ENCODE data around the gene ARID5A.
"Not testable (repeated sequence)": the region's sequence is repeated elsewhere in the genome, so short reads cannot be mapped to it uniquely, and the experiment has no call there.

ARID5A gene

DNA sequence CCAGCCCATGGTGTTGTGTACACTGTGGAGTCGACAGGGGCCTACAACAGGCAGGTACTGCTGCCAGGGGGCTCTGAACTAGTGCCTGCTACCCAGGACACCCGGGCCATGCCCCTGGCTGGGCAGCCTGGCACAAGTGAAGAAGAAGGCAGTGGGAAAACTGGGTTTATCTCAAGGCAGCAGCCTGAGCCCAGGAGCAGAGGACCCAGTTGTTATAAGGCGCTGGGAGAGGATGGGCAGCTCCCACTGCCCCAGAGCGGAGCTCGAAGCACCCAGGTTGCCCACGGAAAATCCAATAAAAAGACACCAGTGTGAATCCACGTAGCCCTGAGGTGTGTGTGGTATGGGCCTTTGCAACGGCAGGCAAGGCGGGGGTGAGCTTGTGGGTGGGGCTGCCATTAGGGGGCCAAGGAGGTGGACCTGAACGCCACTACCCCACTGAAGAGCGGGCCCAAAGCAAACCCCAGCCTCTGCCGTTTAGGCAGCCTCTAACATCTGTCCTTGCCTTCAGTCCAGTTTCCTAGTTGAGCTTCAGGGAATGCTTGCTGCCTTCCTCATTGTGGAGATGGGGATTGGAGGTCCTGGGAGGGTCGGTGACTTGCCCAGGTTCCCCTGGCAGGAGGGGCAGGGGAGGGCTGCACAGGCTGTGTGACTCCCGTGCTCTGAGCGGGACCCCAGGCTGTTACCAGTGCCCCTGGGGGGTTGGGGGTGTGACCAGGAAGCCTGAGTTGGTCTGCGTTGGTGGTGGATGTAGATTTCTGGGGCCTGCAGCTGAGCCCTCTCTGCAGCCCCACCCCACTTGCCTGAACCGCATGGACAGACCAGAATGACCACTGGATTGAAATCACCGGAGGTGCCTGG, 16.0 kb downstream of the ARID5A start:
- no peak overlapping the region for H3K4me3 ChIP-seq (ENCODE audit: control insufficient read depth, low read depth, low read length)
- no peak for DNase-seq (ENCODE audit: low read depth)
- TF ChIP-seq, protein P1, sequence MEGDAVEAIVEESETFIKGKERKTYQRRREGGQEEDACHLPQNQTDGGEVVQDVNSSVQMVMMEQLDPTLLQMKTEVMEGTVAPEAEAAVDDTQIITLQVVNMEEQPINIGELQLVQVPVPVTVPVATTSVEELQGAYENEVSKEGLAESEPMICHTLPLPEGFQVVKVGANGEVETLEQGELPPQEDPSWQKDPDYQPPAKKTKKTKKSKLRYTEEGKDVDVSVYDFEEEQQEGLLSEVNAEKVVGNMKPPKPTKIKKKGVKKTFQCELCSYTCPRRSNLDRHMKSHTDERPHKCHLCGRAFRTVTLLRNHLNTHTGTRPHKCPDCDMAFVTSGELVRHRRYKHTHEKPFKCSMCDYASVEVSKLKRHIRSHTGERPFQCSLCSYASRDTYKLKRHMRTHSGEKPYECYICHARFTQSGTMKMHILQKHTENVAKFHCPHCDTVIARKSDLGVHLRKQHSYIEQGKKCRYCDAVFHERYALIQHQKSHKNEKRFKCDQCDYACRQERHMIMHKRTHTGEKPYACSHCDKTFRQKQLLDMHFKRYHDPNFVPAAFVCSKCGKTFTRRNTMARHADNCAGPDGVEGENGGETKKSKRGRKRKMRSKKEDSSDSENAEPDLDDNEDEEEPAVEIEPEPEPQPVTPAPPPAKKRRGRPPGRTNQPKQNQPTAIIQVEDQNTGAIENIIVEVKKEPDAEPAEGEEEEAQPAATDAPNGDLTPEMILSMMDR (conservative IDR thresholded peaks at IDR 0.05; ENCODE audit: control insufficient read depth, insufficient read depth, low read depth, low read length), result no peak

DNA sequence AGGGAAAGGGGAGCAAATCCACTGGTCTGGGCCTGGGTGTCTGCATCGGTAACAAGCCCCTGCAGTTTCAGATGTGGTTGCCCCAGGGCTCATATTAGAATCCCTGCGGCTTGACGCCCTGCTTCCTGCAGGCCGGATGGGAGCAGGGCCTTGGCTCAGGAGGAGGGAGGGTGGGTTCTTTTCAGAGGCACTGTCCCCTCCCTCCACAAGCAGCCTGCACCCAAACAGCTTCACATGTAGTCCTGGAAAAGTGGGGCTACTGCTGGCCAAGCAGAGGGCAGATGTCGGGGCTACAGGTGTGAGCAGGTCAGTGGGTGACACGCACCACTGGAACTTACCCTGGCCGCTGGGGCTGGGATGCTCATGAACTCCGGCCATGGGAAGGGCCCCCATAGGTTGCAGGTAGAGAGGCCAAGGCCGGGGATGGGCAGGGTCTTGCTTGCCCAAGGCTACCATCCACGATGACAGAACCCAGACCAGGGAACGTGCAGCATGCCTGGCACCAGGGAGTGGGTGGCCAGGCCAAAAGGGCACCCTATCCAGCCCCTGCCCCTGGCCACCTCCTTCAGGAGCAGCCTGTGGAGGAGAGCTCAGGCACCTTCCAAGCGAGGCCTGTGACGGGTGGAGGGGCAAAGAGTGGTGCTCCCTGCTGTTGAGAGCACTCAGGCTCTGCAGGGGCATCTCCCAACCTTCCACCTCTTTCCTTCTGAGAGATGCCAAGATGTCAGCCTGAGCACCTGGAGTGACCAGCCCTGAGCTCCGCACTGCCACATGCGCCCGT, 16.8 kb downstream of the ARID5A start:
- H3K4me3 ChIP-seq (ENCODE audit: control insufficient read depth, low read depth, low read length), result no peak overlapping the region
- TF ChIP-seq, protein P1 (conservative IDR thresholded peaks at IDR 0.05; ENCODE audit: control insufficient read depth, insufficient read depth, low read depth, low read length), result no peak
- DNase-seq (ENCODE audit: low read depth), result no peak

DNA sequence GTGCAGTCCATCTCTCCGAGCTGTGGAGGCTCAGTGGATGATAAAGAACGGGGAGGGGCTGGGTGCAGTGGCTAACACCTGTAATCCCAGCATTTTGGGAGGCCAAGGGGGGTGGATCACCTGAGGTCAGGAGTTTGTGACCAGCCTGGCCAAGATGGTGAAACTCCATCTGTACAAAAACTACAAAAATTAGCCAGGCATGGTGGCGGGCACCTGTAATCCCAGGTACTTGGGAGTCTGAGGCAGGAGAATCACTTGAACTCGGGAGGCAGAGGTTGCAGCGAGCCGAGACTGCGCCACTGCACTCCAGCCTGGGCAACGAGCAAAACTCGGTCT, 17.4 kb downstream of the ARID5A start:
- not testable (repeated sequence) for DNase-seq (ENCODE audit: low read depth); H3K4me3 ChIP-seq (ENCODE audit: control insufficient read depth, low read depth, low read length)

DNA sequence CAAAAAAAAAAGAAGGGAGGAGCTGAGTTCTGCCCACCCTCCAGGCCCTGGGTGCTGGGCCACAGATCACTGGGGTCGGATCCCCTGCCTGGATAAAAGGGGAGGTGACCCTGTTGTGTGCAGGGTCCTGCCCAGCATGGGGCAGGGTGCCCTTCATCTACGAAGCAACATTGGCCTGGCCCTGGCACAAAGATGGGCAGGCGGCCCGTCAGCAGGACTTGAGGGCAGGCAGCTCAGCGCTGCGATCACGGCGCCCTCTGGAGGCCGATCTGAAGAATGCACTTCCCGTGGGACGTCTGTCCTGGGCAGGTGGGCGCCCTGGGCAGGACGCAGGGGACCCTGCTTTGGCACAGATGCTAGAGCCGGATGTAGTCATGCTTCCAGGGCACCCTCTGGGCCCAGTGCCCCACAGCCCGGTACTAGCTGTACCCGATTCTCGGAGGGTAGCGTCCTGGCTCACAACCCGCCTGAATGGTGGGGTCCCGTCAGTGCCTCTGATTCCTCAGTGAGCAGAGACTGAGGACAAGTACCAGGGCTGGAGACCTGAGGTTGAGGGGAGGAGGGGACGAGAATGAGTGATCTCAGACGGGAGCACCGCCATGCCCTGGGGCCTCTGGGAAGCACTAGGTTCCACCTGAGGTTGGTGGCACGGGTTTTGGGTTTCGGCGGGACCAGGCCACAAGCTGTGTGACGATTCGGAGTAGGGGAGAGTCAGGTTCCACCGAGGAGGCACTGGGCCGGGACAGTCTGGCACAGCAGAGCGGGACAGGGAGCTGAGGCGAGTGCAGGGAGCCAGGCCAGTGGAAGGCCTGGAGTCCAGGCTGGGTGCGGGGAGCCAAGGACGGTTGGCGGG, 18.0 kb downstream of the ARID5A start:
- no peak overlapping the region for H3K4me3 ChIP-seq (ENCODE audit: control insufficient read depth, low read depth, low read length)
- TF ChIP-seq, protein P1 (conservative IDR thresholded peaks at IDR 0.05; ENCODE audit: control insufficient read depth, insufficient read depth, low read depth, low read length), result peak; percentile 81
- DNase-seq (ENCODE audit: low read depth), result peak; percentile 53

DNA sequence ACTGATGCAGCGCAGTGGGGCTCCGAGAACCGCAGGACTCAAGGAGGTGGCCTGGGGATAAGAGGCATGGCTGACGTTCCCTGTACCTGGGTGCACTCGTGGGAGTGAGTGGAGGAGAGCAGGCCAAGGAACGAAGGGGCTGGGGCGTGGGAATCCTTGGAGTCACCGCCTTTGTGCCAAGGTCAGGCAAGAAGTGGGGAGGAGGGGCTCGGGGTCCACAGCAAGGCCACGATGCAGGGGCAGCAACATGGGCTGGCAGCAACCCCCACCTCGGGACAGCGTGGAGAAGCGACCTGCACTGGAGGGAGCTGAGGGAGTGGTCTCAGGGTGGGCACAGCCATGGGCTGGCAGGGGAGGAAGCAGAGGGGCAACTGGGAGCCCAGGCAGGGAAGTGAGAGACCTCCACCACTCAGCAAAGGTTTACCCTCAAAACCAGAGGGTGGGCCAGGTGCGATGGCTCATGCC, 18.6 kb downstream of the ARID5A start:
- TF ChIP-seq, protein P1 (conservative IDR thresholded peaks at IDR 0.05; ENCODE audit: control insufficient read depth, insufficient read depth, low read depth, low read length), result no peak
- no peak overlapping the region for H3K4me3 ChIP-seq (ENCODE audit: control insufficient read depth, low read depth, low read length)
- no peak for DNase-seq (ENCODE audit: low read depth)

DNA sequence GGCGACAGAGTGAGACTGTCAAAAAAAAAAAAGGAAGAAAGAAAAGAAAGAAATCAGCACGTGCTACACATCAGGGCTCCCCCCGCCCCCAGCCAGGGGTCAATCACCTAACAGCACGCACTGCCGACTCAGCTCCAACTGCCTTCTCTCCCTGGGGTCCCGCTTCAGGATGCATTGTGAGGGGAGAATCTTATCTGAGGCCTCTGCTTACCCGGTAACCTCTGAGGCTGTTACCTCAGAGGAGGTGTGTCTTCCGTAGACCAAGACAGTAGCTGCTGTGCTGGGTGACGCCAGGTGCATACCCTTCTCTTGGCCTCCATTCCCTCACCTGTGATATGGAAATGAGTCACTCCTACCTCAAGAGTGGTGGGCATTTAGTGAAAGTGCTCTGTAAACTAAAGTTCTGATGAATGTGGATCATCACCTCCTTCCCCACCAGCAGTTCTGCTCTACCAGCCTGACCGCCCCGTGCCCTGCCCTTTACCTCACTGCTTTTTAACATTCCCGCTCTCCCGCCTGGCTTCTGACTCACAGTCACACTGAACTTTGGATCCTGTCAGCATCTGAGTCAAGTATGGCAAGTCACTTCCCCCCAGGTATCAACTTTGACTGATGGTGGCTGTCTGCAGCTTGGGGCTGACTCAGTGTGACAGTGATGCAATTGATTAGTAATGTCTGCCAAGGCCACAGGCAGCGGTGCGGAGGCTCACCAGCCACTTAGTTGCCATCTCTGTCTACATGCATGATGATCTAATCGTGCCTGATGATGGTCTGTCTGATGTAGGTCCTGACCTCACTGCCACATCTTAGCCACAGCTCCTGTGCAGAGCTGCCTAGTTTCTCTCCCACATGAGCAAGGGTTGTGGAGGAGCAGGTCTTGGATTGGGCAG, 20.1 kb downstream of the ARID5A start:
- H3K4me3 ChIP-seq (ENCODE audit: control insufficient read depth, low read depth, low read length), result no peak overlapping the region
- DNase-seq (ENCODE audit: low read depth), result peak; percentile 96
- TF ChIP-seq, protein P1 (conservative IDR thresholded peaks at IDR 0.05; ENCODE audit: control insufficient read depth, insufficient read depth, low read depth, low read length), result no peak

DNA sequence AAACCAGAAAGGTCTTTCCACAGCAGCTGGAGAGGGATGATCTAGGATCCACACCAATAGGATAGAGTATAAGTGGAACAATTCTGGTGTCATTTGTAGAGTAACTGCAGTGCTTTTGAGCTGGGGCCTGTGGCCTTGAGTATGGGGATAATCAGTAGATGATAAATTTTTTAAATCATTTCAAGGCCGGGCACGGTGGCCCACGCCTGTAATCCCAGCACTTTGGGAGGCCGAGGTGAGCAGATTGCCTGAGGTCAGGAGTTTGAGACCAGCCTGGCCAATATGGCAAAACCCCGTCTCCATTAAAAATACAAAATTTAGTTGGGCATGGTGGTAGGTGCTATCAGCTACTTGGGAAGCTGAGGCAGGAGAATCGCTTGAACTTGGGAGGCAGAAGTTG, 20.9 kb downstream of the ARID5A start:
- not testable (repeated sequence) for H3K4me3 ChIP-seq (ENCODE audit: control insufficient read depth, low read depth, low read length)

More for the DNA sequence above, 20.9 kb downstream of the ARID5A start:
- DNase-seq (ENCODE audit: low read depth), result not testable (repeated sequence)

Data from fibroblast of mammary gland (primary cell).